ENCODE measurements around the gene SEMA5A.

GRCh38 chr5:9268226-9268625 lies 277.6 kb downstream of the SEMA5A start:
- TF ChIP-seq ZBTB11 (tag by site-specific recombination; conservative IDR thresholded peaks at IDR 0.05; ENCODE audit: low read depth) = no peak
- TF ChIP-seq CTCF (tag by site-specific recombination; IDR thresholded peaks at IDR 0.05) = no peak
- no peak for TF ChIP-seq KLF16 (tag by site-specific recombination; IDR thresholded peaks at IDR 0.05)
- TF ChIP-seq ZFP3 (tag by site-specific recombination; IDR thresholded peaks at IDR 0.05; ENCODE audit: low read depth) = no peak
